ENCODE results near the gene ACAN.

ACAN gene

GRCh38 chr15:88842156-88842555 is 38.9 kb downstream of the ACAN start:
- no peak for TF ChIP-seq CTCF (conservative IDR thresholded peaks at IDR 0.05; ENCODE audit: control insufficient read depth, insufficient read depth, low read depth, low read length)
- DNase-seq (ENCODE audit: low read depth) = no peak
- H3K4me3 ChIP-seq (ENCODE audit: control insufficient read depth, low read depth, low read length) = no peak overlapping the region

DNA sequence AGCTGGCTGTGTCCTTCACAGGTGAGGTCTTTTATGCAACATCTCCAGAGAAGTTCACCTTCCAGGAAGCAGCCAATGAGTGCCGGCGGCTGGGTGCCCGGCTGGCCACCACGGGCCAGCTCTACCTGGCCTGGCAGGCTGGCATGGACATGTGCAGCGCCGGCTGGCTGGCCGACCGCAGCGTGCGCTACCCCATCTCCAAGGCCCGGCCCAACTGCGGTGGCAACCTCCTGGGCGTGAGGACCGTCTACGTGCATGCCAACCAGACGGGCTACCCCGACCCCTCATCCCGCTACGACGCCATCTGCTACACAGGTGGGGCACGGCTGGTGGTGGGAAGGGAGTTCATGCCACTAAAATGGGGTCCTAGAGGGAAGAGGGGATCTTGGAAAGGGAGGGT is 40.1 kb downstream of the ACAN start:
- TF ChIP-seq CTCF (conservative IDR thresholded peaks at IDR 0.05; ENCODE audit: control insufficient read depth, insufficient read depth, low read depth, low read length) = no peak
- no peak for DNase-seq (ENCODE audit: low read depth)
- H3K4me3 ChIP-seq (ENCODE audit: control insufficient read depth, low read depth, low read length) = no peak overlapping the region

DNA sequence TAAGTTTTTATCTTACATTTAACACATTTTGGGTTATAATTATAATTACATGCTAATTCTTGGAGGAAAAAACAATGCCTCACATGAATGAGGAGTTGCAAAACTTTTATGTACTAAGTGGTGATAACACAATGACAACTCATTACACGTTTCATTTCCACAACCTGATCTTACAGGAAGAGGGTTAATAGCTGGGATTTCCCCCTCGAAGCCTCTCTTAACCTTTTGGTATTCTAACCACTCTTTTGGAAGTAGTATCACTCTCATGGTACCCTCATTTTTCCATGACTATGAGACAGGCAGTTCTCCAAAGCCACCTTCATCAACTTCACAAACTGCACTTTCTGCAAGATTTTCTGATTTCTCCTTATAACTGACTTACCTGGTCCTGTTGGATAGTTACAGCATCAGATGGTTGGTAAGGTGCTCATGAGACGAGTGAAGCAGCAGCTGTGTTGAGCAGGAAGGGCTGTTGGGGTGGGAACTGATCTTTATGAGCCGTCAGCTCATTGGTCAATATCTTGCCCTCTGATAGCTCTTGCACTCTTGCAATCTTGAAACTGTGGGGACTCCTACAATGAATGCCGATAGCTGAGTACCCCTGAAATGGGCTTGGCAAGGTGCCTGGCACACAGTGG is 41.6 kb downstream of the ACAN start:
- H3K4me3 ChIP-seq (ENCODE audit: control insufficient read depth, low read depth, low read length) = no peak overlapping the region
- no peak for DNase-seq (ENCODE audit: low read depth)
- TF ChIP-seq CTCF (conservative IDR thresholded peaks at IDR 0.05; ENCODE audit: control insufficient read depth, insufficient read depth, low read depth, low read length) = no peak

DNA sequence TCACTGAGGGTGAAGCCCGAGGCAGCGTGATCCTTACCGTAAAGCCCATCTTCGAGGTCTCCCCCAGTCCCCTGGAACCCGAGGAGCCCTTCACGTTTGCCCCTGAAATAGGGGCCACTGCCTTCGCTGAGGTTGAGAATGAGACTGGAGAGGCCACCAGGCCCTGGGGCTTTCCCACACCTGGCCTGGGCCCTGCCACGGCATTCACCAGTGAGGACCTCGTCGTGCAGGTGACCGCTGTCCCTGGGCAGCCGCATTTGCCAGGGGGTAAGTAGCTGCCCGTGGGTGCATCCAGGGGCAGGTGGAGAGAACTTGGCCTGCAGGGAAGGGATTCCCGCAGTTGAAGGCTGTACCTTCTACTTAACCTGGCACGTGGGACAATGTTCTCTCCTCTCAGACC is 42.4 kb downstream of the ACAN start:
- TF ChIP-seq CTCF (conservative IDR thresholded peaks at IDR 0.05; ENCODE audit: control insufficient read depth, insufficient read depth, low read depth, low read length) = no peak
- DNase-seq (ENCODE audit: low read depth) = no peak
- no peak overlapping the region for H3K4me3 ChIP-seq (ENCODE audit: control insufficient read depth, low read depth, low read length)

- TF ChIP-seq CTCF (conservative IDR thresholded peaks at IDR 0.05; ENCODE audit: control insufficient read depth, insufficient read depth, low read depth, low read length) = no peak
- DNase-seq (ENCODE audit: low read depth) = no peak
- H3K4me3 ChIP-seq (ENCODE audit: control insufficient read depth, low read depth, low read length) = no peak overlapping the region
These were observed 43.9 kb downstream of the ACAN start for GRCh38 chr15:88847144-88847543.

GRCh38 chr15:88848203-88848602 is 45.0 kb downstream of the ACAN start:
- TF ChIP-seq CTCF (conservative IDR thresholded peaks at IDR 0.05; ENCODE audit: control insufficient read depth, insufficient read depth, low read depth, low read length) = no peak
- no peak for DNase-seq (ENCODE audit: low read depth)
- H3K4me3 ChIP-seq (ENCODE audit: control insufficient read depth, low read depth, low read length) = no peak overlapping the region

Measured in fibroblast of mammary gland (primary cell).